Spleen (tissue), 7 donors: ENCODE results near the gene CDC27.

Source experiments
- POLR2A ChIP-seq, 3 donors: fragments of 450-650 bp; IDR thresholded peaks; one replicate each; pipeline ENCODE4 v1.5.1; 2017; ENCODE audit warnings: antibody characterized with exemption in 3 of 3, mild to moderate bottlenecking in 1 of 3
- POLR2AphosphoS5 ChIP-seq, 3 donors: sonication (generic); formaldehyde crosslinking; IDR thresholded peaks; one replicate each; pipeline ENCODE4 v1.5.1; 2017; ENCODE audit warnings: antibody characterized with exemption in 3 of 3
- TF ChIP-seq, protein P1 (sequence below), 11 experiments: fragments of 200-600 bp in 7 of 11; fragments of 450-650 bp in 4 of 11; sonication (generic) in 4 of 11; IDR thresholded peaks in 8 of 11; conservative IDR thresholded peaks in 3 of 11; 1 replicate in 7 of 11; 2 replicates in 4 of 11; pipeline versions ENCODE4 v1.4.0 to v1.8.0; 2016 to 2021; ENCODE audit warnings: antibody characterized with exemption in 11 of 11, inconsistent platforms in 4 of 11, mild to moderate bottlenecking in 1 of 11
- donor health status: DM: no; HTN: no; CAD: no; lungs with moderate emphysema.
- donor health status: DM: no; HTN: no; CAD: no.
- donor health status: DM: no; HTN: no; CAD: no.

DNA sequence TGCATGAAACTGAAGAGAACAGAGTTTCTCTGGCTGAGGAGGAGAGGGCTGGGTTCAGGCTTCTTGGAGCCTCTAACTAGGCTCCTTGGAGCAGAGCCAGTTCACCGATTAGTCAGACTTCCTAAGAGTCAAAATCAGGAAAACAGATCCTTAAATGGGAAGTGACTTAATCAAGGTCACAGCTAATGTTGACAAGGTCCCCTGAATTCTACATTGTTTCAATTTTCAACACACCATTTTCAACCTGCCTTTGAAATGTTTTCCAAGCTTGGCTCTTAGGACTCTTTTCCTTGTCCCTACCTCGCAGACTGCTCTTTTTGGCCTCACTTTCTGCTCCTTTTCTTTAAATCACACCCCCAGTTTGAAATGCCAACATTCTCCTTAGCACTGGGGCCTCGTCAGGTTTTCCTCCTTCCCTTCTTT lies 36.4 kb upstream of the CDC27 start:
- TF ChIP-seq, protein P1, sequence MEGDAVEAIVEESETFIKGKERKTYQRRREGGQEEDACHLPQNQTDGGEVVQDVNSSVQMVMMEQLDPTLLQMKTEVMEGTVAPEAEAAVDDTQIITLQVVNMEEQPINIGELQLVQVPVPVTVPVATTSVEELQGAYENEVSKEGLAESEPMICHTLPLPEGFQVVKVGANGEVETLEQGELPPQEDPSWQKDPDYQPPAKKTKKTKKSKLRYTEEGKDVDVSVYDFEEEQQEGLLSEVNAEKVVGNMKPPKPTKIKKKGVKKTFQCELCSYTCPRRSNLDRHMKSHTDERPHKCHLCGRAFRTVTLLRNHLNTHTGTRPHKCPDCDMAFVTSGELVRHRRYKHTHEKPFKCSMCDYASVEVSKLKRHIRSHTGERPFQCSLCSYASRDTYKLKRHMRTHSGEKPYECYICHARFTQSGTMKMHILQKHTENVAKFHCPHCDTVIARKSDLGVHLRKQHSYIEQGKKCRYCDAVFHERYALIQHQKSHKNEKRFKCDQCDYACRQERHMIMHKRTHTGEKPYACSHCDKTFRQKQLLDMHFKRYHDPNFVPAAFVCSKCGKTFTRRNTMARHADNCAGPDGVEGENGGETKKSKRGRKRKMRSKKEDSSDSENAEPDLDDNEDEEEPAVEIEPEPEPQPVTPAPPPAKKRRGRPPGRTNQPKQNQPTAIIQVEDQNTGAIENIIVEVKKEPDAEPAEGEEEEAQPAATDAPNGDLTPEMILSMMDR (IDR thresholded peaks at IDR 0.05 in 8 of 11, conservative IDR thresholded peaks at IDR 0.05 in 3 of 11), result no peak
- TF ChIP-seq POLR2A (IDR thresholded peaks at IDR 0.05) (no peak), POLR2AphosphoS5 (IDR thresholded peaks at IDR 0.05) (peak in 1 of 3 donors; percentile 61)
